Transverse colon (tissue), 4 donors: ENCODE data around the gene FCRL6. TPM values are rescaled to one million over a fixed set of nuclear protein-coding genes. Genes with fewer than 3 reads are reported as not detected.

ENCODE experiments used
- DNase-seq: peaks from one replicate; pipeline ENCODE4 v3.0.0-alpha.2; 2019
- H3K27ac ChIP-seq, 4 donors: fragments of 200-600 bp; sonication (generic); 2 replicates each; pipeline ENCODE4 v1.5.1; 2016 to 2018; ENCODE audit warnings: inconsistent platforms in 4 of 4
- H3K27me3 ChIP-seq: fragments of 200-600 bp; sonication (generic); 2 replicates; pipeline ENCODE4 v1.5.1; 2017; ENCODE audit warnings: inconsistent platforms
- H3K36me3 ChIP-seq, 4 donors: fragments of 200-600 bp; sonication (generic); 2 replicates each; pipeline ENCODE4 v1.5.1; 2017 to 2019; ENCODE audit warnings: inconsistent platforms in 4 of 4
- H3K4me1 ChIP-seq, 4 donors: fragments of 200-600 bp; sonication (generic); 2 replicates each; pipeline ENCODE4 v1.5.1; 2017 to 2020; ENCODE audit warnings: inconsistent platforms in 4 of 4
- H3K4me3 ChIP-seq, 4 donors: fragments of 200-600 bp; sonication (generic); 1 replicate in 1 of 4; 2 replicates in 3 of 4; pipeline versions ENCODE4 v1.5.1 to v1.6.1; 2017 to 2019; ENCODE audit warnings: inconsistent platforms in 4 of 4
- H3K9me3 ChIP-seq, 2 donors: fragments of 200-600 bp; sonication (generic); 2 replicates each; pipeline ENCODE4 v1.5.1; 2017 to 2019; ENCODE audit warnings: inconsistent platforms in 2 of 2
- EP300 ChIP-seq: sonication (generic); formaldehyde crosslinking; IDR thresholded peaks from one replicate; pipeline ENCODE4 v1.6.1; 2017; ENCODE audit warnings: antibody characterized with exemption, low read depth
- POLR2A ChIP-seq: fragments of 450-650 bp; IDR thresholded peaks from one replicate; pipeline ENCODE4 v1.6.1; 2016; ENCODE audit warnings: antibody characterized with exemption, mild to moderate bottlenecking, moderate library complexity
- POLR2AphosphoS5 ChIP-seq, 3 donors: sonication (generic); formaldehyde crosslinking; IDR thresholded peaks; one replicate each; pipeline ENCODE4 v1.6.1; 2016; ENCODE audit warnings: antibody characterized with exemption in 3 of 3
- WGBS, 2 donors: methylation state at CpG; one replicate each; pipeline ENCODE4 v1.1.5; 2018; ENCODE audit warnings: low coverage in 1 of 2; 5-methylcytosine and 5-hydroxymethylcytosine counted together
- in situ Hi-C, 4 donors: fragments of 200-750 bp; cut with MboI; loops; one replicate each; pipeline versions ENCODE4 v1.15.0 to v1.15.1; 2017; ENCODE audit warnings: low sequenced_read_pairs in 3 of 4, low pct_ligation_motif_present in 1 of 4, low pct_unique_long_range_greater_than_20kb in 1 of 4
- intact Hi-C: fragments of 100-400 bp; cut with DNase I; formaldehyde crosslinking; loops from one replicate; pipeline ENCODE4 v1.15.1; 2023; ENCODE audit warnings: low total_unique reads
- total RNA-seq, 4 donors: library from RNA; depleted of rRNA; stranded (reverse); fragments of >200 nt; gene quantifications; one replicate each; pipeline ENCODE4 v1.1.0, GENCODE V29; 2016
- TF ChIP-seq, protein P1 (sequence below), 5 experiments: fragments of 200-600 bp in 3 of 5; fragments of 450-650 bp in 2 of 5; sonication (generic) in 3 of 5; IDR thresholded peaks; 1 replicate in 2 of 5; 2 replicates in 3 of 5; pipeline ENCODE4 v1.5.1; 2016 to 2017; ENCODE audit warnings: antibody characterized with exemption in 5 of 5, inconsistent platforms in 3 of 5, mild to moderate bottlenecking in 2 of 5, moderate library complexity in 1 of 5

Gene FCRL6
- total RNA-seq, 4 donors from 2014 or later, result 0.55 to 1.4 TPM; not detected in 2

GRCh38 chr1:159815926-159816325 is 13.8 kb downstream of the FCRL6 start:
- Histone ChIP-seq H3K27ac (no peak overlapping the region), H3K36me3 (no peaks in the 10 kb centered on the region), H3K27me3 (no peaks in the 10 kb centered on the region), H3K4me3 (no peak overlapping the region), H3K9me3 (no peaks in the 10 kb centered on the region), H3K4me1 (peaks cover 0 to 5% (median 2%) of the 10 kb centered on the region in 4 donors)
- WGBS, 2 donors, result 74 to 96% methylated on average over 6 to 8 of the region's 8 CpGs
- intact Hi-C loops, result no loop called here
- no peak for DNase-seq
- TF ChIP-seq POLR2AphosphoS5 (IDR thresholded peaks at IDR 0.05) (no peak), EP300 (no peak), POLR2A (no peak)
- TF ChIP-seq, protein P1, sequence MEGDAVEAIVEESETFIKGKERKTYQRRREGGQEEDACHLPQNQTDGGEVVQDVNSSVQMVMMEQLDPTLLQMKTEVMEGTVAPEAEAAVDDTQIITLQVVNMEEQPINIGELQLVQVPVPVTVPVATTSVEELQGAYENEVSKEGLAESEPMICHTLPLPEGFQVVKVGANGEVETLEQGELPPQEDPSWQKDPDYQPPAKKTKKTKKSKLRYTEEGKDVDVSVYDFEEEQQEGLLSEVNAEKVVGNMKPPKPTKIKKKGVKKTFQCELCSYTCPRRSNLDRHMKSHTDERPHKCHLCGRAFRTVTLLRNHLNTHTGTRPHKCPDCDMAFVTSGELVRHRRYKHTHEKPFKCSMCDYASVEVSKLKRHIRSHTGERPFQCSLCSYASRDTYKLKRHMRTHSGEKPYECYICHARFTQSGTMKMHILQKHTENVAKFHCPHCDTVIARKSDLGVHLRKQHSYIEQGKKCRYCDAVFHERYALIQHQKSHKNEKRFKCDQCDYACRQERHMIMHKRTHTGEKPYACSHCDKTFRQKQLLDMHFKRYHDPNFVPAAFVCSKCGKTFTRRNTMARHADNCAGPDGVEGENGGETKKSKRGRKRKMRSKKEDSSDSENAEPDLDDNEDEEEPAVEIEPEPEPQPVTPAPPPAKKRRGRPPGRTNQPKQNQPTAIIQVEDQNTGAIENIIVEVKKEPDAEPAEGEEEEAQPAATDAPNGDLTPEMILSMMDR (IDR thresholded peaks at IDR 0.05), result no peak
- in situ Hi-C loops, result no loop called here

- 63 to 72% methylated on average over 9 to 11 of the region's 11 CpGs for WGBS, 2 donors
- DNase-seq, result no peak
- peak overlapping the region in 2 of 4 donors; percentile 41 to 48 for H3K27ac ChIP-seq
- in situ Hi-C loops, result no loop called here
- H3K4me1 ChIP-seq, result peaks cover 0 to 5% (median 2%) of the 10 kb centered on the region in 4 donors
- H3K27me3 ChIP-seq, result no peaks in the 10 kb centered on the region
- TF ChIP-seq POLR2A (no peak), POLR2AphosphoS5 (IDR thresholded peaks at IDR 0.05) (no peak), EP300 (no peak)
- TF ChIP-seq, protein P1 (IDR thresholded peaks at IDR 0.05), result no peak
- intact Hi-C loops, result no loop called here
- H3K4me3 ChIP-seq, result no peak overlapping the region
- no peaks in the 10 kb centered on the region for H3K9me3 ChIP-seq
- H3K36me3 ChIP-seq, result no peaks in the 10 kb centered on the region
These were observed 15.3 kb downstream of the FCRL6 start for GRCh38 chr1:159817276-159818041.

DNA sequence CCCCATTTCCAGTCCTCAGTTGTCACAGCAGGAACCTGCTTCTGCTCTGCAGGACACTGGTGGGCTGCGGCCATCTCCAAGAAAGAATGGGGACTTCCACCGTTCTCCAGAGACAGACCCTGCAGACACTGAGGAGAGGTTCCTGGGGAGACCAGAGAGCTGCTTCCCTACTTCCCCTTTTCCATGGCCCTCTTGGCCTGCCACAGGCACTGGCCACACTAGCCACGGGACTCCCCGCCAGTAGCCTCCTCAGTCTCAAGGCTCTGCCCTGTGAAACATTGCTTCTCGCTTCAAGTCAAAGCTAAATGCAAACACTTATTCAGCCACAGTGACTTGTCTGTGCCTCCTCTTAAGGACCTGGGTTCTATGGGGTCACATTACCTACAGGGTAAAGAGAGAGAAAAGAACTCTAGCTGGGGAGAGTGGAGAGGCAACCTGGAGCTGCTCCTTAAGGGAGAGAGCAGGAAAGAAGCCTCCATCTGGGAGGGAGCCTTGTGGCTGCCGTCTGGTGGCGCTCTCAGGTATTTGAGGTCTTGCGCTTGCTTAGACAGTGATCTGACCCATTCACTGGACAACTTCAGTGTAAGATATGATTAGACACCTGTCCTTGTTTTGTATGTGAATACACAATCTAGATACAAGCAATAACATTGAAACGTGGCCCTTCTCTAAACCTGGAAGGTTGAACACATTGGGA is 19.2 kb downstream of the FCRL6 start:
- no peaks in the 10 kb centered on the region for H3K9me3 ChIP-seq
- TF ChIP-seq POLR2AphosphoS5 (IDR thresholded peaks at IDR 0.05) (no peak), EP300 (no peak), POLR2A (no peak)
- TF ChIP-seq, protein P1 (IDR thresholded peaks at IDR 0.05), result no peak
- no peaks in the 10 kb centered on the region for H3K36me3 ChIP-seq
- in situ Hi-C loops (no loop called here), intact Hi-C loops (no loop called here)
- no peak overlapping the region for H3K27ac ChIP-seq
- no peaks in the 10 kb centered on the region for H3K27me3 ChIP-seq
- DNase-seq, result no peak
- peaks cover 0 to 8% (median 4%) of the 10 kb centered on the region in 4 donors for H3K4me1 ChIP-seq
- H3K4me3 ChIP-seq, result no peak overlapping the region
- 80 to 89% methylated on average over 3 to 9 of the region's 9 CpGs for WGBS, 2 donors

DNA sequence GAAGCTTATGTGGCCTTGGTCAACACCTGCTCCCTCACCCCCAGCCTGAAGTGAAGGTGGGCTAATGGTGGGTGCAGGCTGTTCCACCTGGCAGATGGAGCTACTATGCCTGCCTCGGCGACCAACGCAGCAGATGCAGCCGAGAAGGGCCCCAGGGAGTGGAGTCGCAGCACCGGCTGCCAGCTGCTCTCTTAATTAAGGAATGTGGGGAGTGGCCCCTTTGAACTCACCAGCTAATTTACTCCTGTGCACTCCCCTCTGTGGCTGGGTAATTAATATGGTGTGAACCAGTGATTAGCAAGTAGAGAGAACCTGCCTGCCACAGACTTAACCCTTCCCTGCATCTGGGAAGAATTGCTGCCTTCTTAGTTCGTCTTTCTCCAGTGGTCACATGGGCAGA is 21.2 kb downstream of the FCRL6 start:
- peak; percentile 35 for DNase-seq
- H3K27me3 ChIP-seq, result no peaks in the 10 kb centered on the region
- TF ChIP-seq, protein P1 (IDR thresholded peaks at IDR 0.05), result no peak
- TF ChIP-seq POLR2A, result no peak
- peak in 2 of 3 donors; percentile 12 to 19 for TF ChIP-seq POLR2AphosphoS5 (IDR thresholded peaks at IDR 0.05)
- H3K9me3 ChIP-seq, result no peaks in the 10 kb centered on the region
- no peaks in the 10 kb centered on the region for H3K36me3 ChIP-seq
- no peak overlapping the region for H3K4me3 ChIP-seq
- intact Hi-C loops (no loop called here), in situ Hi-C loops (no loop called here)
- peaks cover 0 to 8% (median under 1%) of the 10 kb centered on the region in 4 donors for H3K4me1 ChIP-seq
- 31 to 62% methylated on average over 4 to 7 of the region's 7 CpGs for WGBS, 2 donors
- no peak overlapping the region for H3K27ac ChIP-seq
